GM21367 (cell line): ENCODE results near the gene DPP6.
"Not testable (repeated sequence)": the region's sequence is repeated elsewhere in the genome, so short reads cannot be mapped to it uniquely, and the experiment has no call there.

Experiments used
- ATAC-seq: cut with Tn5 transposase; IDR thresholded peaks from one replicate; pipeline ENCODE4 v1.9.1; 2021; ENCODE audit not compliant: unreplicated experiment

DPP6 gene

DNA sequence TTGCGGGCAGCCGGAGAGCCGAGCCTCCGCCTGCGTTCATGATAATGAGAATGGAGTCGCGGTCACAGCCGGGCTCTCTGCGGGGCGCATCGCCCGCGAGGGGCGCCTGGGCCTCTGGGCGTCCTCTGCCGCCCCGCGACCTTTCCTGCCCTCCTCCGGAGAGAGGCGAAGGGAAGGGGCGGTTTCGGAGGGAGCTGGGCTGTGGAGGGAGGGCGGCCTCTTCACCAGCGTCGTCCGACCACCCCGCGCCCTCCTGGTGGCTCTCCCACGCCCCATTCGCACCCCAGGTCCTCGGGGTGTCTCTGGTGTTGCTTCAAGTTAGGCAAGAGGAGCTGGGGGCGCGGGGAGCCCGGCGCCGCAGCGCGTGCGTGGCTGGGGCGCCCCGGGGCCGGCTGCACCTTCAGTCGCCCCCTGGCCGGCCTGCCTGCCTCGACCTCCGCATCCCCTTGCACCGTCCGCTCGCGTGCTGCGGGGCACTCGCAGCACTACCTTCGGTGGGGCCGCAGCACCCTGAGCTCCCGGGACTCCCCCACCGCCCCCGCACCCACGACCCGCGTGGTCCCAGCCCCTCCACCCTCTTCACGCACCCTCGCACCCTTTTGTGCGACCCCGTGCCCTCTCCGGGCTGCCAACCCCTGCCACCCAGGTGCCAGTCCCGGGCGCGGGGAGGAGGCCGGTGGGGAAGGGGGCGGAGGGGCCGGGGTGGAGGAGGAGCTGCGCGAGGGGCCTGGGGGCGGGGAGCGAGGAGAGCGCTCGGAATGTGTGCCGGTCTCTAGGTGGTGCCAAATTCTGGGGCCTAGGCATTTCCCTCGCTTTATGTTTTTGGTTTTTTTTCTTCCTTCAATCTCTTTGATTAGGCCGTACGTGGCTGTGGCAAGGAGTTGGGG is at the start of gene DPP6:
DPP6 (plus strand) TSS at position 756 of the 887 bp plus-strand sequence.
- not testable (repeated sequence) for ATAC-seq

DNA sequence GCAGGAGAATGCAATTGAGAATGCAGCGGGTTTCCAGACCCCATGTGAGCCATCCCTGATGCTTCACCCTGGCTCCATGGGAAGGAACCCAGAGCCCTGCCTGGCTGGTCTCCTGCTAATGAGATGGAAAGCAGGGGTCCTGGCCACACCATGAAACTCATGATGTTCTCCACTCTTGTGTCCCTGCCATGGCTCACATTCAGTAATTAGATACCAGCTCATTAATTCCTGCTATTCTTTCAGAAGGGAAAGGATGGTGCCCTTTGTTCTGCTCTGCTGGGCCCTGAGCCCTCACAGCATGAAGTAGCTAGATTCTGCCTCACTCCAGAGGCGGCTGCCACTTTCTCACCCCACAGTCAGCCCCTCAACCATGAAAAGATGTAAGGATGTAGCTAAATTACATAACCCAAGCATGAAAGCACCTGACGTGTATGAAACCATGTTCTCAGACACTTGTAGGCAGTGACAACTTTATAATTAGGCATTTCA is 42.7 kb upstream of the DPP6 start:
- not testable (repeated sequence) for ATAC-seq

DNA sequence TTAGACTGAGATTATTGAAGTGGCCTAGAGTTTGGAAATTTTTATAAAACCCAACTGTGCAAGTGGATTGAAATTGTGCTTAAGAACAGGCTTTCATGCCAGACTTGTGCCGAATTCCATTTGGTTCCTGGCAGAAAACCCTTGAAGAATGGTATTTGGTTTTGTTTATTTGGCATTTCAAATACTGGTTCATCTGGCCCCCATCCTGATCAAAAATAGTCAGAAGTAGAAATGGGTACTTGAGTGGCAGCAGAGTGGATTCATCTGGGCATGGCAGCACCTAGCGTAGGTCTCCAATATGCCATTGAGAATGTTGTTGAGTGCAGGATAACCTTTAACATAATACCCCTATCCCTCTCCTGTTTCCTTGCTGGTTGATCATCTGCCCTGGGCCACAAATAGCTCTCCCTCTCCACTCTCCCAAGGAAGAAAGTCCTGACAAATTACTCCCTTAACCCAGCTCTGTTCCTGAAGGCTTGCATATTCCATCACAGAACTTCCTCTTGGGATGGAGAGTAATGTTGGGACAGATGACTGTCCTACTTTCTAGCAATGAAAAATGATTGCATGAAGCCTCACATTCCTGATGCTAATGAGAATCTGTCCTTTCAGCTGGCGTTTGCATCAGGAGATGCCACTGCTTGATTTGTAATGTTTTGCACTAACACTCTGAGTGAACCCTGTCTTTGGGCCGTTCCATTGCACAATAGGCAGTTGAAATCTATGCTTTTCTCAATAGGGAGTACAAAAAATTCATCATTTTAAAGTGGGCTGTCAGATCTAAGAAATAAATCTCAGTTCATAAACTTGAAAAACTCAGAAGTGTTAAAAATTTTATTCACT is 41.3 kb upstream of the DPP6 start:
- ATAC-seq: not testable (repeated sequence)

DNA sequence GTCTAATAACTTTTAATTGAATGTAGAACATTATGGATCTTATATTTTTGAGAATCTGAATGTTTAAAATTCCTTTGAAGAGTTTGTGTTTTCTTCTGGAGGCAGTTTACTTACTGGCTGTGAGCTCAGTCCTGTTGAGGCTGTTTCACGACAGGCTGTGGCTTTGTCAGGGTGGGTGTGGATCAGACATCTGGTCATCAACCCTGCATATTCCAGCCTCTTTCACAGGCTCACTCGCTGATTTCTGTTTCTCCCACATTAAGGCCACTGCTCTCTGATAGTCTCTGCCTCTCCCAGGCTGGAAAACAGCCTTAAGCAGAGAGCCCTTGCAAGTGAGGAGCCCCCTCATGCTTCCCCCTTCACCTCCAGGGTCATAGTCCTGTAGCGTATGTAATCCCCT is 39.4 kb upstream of the DPP6 start:
- not testable (repeated sequence) for ATAC-seq

DNA sequence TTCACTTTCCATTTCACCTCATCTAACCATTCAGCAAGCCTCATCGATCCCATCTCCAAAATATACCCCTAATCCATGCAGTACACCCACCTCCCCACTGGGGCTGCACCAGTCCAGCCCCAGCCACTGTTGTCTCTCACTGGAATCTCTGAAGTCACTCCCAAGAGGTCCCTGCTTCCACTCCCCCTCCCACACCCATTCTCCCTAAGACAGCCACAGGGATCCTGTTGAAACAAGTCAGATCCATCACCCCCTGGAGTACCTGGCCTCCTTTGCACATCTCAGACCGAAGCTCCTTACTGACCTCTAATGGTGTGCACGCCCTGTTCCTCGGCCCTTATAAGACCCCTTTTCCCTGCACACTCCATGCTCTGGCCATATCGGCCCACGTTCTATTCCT is 36.6 kb upstream of the DPP6 start:
- ATAC-seq: not testable (repeated sequence)

DNA sequence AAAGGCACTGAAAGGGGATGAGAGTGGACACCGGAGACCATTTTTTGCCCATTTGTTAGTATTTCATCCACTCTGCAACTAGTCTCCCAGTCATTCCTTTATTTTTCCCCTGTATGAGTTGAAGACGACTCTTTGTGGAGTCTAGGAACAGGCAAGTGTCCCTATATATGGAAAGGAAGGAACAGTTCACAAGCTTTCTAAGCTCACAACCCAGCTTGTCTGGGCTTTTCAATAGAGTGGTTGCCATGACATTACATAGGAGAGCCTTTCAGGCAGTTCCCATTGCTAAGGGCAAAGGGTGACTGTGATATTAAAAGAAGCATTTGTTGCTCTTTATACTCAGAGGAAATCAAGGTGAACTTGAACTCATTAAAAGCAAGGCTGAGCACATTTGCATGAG is 33.8 kb upstream of the DPP6 start:
- not testable (repeated sequence) for ATAC-seq

DNA sequence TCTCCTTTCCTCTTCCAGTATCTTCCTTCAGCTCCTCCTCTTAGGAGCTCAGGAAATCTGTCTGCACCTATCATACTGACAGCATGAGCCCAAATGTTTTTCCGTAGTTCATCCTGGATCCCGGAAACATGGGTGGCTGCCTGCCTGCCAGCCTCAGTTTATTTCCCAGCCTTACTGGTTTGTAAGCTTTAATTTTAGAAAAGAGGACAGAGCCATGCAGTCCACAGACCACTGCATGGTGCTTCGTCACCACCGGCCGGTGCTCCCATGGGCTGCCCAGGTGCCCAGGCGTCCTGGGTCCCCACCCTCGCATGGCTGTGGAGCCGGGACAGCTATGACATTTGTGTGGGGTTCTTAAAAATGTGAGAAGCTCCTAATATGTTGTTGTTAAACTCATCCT is 24.4 kb upstream of the DPP6 start:
- ATAC-seq: not testable (repeated sequence)

DNA sequence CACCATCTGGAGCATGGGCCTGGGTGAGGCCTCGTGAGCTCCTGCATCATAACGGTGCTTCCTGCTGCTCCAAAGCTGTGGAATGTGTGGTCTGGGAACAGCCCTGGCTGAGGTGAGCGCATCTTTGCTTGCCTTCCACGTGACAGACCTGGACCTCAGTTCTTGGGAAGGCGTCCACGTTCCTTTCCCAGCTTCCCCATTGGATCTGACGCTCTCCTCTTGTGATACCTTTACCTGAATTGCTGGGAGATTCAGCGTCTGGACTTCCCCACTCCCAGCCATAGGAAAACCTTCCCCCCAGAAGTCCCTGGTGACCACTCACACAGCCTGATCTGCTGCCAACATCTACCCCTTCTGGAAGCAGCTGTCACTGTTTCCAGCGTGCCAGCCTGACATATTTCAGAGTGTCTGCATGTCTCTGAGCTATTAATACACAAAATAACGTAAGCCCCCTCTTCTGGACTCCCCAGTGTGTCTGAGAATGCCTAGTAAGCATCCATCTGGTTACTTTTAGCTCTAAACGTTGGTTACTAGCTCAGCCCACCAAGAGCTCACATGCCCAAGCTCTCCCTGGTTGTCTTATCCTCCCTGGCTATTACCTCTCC is 21.6 kb upstream of the DPP6 start:
- ATAC-seq: not testable (repeated sequence)

DNA sequence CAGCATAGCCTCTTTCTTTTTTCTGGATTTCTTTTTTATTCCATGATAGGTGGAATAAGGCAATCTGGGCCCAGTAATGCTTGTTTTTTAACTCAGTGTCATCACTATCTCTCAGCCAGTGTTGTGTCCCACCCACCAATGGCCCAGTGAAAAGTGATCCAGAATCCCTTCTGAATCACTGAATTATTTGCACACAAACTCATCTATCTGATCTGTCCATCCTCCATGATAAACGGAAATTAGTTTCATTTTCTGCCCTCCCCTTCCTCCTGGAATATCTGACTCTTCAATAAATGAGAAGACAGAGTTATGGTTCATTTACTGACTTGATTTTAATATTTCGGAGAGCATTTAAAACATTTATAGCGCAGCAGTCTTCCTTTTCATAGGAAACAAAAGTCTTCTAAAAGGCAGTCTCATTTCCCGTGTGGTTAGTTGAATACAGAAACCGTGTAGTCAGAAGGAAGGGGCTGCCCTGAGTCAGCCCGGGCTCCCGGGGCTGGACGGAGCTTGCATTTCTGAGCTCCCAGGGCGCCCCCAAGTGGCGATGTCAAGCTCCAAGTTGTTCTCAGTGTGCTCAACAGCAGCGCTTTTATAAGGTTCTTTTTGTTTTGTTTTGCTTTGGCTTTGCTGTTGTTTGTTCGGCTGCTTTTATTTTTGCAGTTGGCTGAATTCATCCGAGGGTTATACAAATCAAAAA is 12.6 kb upstream of the DPP6 start:
- not testable (repeated sequence) for ATAC-seq

DNA sequence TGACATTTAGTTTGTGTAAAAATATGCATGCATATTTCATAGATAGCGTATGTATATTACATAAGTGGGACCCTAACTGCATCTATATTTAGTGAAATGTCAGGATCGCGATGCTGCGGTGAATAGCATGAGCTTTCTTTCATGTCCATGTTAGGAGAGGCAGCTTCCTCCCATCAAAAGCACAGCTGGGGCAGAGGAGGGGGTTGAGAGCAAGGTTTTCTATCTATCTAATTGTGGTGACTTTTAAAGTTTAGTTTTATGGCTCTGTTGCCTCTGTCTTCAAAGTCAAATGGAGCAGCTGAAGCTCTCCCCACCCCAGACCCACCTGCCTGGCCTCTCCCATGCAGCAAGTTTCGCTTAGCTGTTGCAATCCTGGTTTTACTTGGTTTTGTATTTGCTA is 1.8 kb upstream of the DPP6 start:
- ATAC-seq: not testable (repeated sequence)

DNA sequence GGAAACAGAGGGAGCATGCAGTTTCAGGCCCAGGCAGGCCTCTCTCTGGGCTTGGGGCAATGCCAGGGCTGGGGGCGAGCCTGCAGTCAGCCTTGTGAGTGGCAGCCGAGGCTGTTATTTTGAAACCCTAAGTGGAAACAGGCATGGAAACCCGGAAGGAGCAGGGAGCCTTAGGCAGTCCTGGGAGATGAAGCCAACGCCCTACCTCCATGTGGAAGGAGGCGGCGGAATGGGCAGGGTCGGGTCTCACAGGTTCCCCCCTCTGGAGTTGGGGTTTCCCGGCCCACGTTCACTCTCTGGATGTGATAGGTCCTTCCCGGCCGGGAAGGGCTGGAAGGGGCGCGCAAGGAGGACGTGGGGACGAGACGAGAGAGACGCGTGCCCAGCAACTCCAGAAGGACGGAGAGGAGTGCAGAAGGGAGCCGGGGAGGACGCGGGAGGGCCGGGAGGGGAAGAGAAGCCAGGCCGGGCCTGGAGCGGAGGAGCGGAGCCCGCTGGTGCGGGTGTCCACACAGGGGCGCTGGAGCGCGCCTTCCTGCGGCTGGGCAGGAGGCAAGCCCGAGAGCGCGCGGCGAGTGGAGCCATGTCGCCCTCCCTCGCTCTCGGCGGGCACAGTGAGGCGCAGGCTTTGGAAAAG is 1.1 kb upstream of the DPP6 start:
- not testable (repeated sequence) for ATAC-seq

DNA sequence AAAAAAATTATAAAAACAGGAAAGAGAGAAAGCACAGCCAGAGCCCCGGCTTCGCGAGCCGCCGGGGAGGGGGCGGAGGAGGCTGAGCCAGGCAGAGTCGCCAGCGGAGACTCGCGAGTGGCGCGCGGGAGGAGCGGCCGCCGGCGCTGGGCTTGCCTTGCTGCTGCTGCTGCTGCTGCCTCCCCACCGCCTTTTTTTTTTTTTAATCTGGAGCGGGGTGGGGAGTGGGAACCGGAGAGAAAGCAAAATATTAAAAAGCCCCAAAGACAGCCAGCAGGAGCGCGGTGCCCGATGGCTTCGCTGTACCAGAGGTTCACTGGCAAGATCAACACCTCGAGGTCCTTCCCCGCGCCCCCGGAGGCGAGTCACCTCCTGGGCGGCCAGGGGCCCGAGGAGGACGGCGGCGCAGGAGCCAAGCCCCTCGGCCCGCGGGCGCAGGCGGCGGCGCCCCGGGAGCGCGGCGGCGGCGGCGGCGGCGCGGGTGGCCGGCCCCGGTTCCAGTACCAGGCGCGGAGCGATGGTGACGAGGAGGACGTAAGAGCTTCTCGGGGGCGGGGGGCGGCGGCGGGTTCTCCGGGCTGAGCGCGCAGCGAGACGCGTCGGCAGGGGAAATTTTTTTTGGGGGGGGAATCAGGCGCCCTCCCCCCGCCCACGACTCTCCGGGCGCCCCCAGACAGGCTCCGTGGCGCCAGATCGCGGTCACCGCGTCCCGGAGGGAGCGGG is 493 bp downstream of the DPP6 start:
- not testable (repeated sequence) for ATAC-seq

DNA sequence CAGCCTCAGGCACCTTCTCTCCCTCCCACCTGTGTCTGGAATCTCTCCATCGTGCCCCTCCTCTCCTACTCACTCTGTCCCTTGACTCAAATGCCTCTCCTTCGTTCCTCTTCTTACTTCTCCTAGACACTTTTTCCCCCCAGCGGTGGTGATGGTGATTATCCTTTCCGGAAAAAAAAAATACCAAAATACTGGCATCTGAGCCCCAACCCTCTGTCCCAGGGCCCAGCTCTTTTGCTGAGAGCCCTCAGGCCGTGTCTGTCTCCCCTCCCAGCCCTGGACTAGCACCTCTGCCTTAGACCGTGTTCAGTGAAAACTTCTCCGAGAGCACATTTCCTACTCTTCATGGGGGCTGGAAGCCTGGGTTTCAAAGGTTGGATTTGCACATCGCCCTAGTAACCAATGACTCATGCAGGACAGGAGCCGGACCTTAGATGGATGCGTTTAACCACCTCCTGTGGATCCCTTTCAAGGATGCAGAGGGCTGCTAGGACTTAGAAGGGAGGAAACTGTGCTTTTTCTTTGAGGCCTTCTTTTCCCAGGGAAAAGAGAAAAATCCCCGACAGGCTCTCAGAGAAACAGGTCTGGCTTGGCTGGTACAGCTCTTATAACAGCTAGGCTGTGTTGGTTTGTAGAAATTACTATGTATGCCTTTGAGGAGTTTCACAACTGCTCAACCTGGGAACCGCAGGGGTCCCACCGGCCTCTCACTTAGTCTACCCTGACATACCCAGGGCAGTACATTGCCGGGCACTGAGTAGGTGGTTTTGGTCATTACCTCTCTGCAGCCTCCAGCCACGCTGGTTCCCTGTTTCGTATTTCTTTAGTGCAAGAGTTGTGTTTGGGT is 1.5 kb downstream of the DPP6 start:
- ATAC-seq: not testable (repeated sequence)

DNA sequence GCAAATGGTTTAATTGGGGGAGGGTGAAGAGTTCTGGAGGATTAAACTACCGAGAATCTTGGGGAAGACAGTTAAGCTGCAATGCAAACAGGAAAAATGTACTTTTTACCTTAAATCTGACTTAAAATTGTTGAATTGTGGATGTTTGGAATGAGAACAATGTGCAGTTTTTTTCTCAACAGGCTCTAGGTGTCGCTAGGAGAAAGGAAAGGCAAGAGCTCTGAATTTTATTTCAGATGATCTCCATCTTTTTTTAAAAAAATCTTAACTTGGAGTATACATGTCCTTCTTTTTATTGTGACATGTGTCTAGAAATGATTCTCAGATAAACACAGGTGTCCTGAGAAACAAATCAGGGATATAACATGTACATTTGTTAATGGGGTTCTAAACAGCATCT is 2.5 kb downstream of the DPP6 start:
- not testable (repeated sequence) for ATAC-seq

DNA sequence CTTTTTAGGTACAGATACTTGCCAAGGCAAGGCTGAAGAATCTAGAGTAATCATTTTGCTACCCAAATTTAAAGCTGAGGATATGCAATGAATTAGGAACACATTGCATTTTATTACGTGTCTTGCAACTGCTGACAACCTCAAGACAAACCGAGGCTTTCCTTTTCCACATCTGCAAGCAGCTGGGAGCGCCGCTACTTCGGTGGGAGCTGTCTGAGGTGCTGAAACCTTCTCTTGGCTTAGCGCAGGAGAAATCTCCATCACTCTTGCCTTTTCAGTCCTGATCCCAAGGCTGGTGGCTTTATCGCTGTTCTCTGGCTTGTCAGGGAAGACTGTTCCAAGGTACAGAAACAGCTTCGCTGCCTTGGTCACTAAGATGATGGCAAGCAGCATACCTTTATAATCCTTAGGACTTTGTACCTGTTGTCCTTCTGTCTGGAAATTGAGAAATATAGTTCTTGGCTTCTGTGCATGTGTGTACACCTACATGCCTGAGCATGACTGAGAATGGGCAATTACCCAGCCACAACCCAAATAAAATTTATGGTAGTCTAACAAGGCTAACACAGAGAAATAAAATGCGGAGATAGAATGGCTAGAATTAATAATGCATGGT is 3.4 kb downstream of the DPP6 start:
- not testable (repeated sequence) for ATAC-seq

DNA sequence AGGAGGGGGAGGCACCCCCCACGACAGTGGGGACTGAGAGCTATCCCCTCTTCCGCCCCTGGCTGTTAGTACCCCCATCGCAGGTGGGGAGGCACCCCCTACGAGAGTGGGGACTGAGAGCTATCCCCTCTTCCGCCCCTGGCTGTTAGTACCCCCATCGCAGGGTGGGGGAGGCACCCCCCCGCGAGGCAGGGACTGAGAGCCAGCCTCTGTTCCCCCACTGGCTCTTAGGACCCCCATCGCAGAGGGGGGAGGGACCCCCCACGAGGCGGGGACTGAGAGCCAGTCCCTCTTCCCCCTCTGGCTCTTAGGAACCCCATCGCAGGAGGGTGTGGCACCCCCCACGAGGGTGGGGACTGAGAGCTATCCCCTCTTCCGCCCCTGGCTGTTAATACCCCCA is 6.6 kb downstream of the DPP6 start:
- not testable (repeated sequence) for ATAC-seq

DNA sequence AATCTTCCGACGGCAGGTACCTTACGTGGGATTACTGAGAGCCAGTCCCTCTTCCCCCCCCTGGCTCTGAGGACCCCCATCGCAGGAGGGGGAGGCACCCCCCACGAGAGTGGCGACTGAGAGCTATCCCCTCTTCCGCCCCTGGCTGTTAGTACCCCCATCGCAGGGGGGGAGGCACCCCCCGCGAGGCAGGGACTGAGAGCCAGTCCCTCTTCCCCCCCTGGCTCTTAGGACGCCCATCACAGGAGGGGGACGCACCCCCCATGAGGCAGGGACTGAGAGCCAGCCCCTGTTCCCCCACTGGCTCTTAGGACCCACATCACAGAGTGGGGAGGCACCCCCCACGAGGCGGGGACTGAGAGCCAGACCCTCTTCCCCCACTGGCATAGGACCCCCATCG is 8.4 kb downstream of the DPP6 start:
- ATAC-seq: not testable (repeated sequence)

DNA sequence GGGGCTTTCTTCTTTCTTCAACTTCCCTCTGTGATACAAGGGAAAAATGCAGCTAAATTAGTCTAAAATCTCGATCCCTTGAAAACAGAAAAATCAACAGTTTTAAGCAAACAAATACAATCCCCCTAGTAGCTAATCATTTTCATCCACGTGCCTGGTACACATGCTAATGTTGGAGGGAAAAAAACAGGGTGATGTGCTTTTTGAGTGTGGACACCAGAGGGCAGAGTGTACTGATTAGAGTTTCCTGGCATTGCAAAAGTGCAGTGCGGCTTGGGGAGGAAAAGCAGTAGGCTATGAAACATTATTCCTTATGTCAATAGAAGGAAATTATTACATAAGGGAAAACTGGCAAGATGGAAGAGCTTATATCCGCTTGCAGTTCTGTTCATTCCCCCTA is 19.6 kb downstream of the DPP6 start:
- ATAC-seq: not testable (repeated sequence)
